NAMALWA (cell line): ENCODE measurements around the gene SLC66A1.

Source experiments
- DNase-seq: peaks from one replicate; pipeline ENCODE4 v3.0.0-alpha.2; 2015; ENCODE audit warnings: low spot score

Gene SLC66A1

DNA sequence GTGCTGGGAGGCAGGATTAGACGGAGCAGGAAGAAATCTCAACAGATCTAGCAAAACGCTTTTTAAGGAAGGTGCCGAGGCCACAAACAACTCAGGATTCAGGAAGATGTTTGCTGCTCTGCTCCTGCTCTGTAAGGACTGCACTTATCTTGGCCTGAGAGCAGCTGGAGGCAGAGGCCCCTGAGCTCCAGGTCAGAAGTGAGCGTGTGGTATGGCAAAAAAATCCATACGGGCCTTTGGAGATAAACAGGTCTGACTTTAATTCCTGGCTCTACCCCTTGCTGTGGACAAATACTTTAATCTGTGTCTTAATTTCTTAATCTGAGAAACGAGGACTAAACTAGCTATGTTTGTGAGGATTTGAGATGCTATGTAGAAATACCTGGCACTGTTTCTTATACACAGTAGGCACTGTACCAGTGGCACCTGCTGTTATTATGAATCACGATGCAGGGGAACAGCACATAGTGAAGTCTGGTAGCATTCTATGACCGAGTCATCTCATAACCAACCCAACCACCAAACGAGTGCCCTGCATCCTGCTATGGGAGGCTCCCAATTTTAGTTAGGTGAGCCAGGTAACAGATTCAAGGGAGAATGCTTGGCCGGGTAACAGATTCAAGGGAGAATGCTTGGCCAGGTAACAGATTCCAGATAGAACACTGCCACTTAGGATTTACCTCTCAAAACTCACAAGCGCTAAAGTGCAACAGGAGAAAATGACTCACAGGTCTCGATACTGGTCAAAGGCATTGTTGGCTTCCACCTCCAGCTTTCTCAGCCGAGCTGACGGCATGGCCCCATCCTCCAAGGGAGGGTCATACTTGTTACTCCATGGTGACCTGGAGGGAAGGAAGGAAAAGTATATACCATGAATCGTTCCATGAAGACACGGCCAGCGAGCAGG lies 65.9 kb downstream of the SLC66A1 start:
- DNase-seq, result no peak
